Measurements from ENCODE around the gene ZNF516. TPM values are rescaled to one million over a fixed set of nuclear protein-coding genes. Genes with fewer than 3 reads are reported as not detected.

ZNF516 gene
- total and polyA plus RNA-seq, 2 of the 13 experiments (the other 11 are each of a cell fraction or from before 2014, with no cell fraction given): 16.6 to 18.7 TPM

DNA sequence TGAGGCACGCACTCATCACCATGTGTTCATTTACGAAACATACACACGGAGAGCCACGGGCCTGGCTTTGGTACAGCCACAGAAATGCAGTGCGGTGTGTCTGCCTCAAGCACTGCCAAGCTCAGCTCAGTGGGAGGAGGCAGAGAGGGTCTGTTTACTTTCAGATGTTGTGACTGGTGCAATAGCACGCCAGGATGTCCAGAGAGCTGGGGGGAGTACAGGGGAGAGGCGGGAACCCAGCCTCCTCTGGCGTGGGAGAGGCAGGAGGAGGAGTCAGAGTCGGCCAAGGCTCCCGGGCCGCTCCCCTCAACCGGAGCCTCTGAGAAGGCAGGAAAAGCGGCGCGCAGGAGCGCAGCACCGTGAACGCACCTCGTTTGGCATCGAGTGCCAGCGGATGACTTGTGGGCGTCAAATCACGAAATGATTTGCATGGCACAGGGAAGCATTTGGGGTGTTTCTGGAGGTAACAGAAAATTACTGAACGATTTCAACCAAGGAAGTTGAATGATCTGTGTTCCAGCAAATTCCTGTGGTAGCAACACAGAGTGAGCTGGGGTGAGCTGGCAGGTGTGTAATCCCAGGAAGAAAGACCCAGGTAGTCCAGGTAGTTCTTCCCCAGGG is 143.0 kb downstream of the ZNF516 start (continued):
- TF ChIP-seq, protein P1, sequence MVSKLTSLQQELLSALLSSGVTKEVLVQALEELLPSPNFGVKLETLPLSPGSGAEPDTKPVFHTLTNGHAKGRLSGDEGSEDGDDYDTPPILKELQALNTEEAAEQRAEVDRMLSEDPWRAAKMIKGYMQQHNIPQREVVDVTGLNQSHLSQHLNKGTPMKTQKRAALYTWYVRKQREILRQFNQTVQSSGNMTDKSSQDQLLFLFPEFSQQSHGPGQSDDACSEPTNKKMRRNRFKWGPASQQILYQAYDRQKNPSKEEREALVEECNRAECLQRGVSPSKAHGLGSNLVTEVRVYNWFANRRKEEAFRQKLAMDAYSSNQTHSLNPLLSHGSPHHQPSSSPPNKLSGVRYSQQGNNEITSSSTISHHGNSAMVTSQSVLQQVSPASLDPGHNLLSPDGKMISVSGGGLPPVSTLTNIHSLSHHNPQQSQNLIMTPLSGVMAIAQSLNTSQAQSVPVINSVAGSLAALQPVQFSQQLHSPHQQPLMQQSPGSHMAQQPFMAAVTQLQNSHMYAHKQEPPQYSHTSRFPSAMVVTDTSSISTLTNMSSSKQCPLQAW (CRISPR knock-in tag; IDR thresholded peaks at IDR 0.05): 0 out of 2 replicates have a peak, but pooled peaks have one; percentile 27
- TF ChIP-seq ZNF44 (CRISPR knock-in tag; IDR thresholded peaks at IDR 0.05): no peak
- TF ChIP-seq, protein P2, sequence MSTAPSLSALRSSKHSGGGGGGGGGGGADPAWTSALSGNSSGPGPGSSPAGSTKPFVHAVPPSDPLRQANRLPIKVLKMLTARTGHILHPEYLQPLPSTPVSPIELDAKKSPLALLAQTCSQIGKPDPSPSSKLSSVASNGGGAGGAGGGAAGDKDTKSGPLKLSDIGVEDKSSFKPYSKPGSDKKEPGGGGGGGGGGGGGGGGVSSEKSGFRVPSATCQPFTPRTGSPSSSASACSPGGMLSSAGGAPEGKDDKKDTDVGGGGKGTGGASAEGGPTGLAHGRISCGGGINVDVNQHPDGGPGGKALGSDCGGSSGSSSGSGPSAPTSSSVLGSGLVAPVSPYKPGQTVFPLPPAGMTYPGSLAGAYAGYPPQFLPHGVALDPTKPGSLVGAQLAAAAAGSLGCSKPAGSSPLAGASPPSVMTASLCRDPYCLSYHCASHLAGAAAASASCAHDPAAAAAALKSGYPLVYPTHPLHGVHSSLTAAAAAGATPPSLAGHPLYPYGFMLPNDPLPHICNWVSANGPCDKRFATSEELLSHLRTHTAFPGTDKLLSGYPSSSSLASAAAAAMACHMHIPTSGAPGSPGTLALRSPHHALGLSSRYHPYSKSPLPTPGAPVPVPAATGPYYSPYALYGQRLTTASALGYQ (CRISPR knock-in tag; IDR thresholded peaks at IDR 0.05): no peak
- TF ChIP-seq ZNF816 (CRISPR knock-in tag; IDR thresholded peaks at IDR 0.05; ENCODE audit: borderline replicate concordance): no peak
- TF ChIP-seq, protein P3, sequence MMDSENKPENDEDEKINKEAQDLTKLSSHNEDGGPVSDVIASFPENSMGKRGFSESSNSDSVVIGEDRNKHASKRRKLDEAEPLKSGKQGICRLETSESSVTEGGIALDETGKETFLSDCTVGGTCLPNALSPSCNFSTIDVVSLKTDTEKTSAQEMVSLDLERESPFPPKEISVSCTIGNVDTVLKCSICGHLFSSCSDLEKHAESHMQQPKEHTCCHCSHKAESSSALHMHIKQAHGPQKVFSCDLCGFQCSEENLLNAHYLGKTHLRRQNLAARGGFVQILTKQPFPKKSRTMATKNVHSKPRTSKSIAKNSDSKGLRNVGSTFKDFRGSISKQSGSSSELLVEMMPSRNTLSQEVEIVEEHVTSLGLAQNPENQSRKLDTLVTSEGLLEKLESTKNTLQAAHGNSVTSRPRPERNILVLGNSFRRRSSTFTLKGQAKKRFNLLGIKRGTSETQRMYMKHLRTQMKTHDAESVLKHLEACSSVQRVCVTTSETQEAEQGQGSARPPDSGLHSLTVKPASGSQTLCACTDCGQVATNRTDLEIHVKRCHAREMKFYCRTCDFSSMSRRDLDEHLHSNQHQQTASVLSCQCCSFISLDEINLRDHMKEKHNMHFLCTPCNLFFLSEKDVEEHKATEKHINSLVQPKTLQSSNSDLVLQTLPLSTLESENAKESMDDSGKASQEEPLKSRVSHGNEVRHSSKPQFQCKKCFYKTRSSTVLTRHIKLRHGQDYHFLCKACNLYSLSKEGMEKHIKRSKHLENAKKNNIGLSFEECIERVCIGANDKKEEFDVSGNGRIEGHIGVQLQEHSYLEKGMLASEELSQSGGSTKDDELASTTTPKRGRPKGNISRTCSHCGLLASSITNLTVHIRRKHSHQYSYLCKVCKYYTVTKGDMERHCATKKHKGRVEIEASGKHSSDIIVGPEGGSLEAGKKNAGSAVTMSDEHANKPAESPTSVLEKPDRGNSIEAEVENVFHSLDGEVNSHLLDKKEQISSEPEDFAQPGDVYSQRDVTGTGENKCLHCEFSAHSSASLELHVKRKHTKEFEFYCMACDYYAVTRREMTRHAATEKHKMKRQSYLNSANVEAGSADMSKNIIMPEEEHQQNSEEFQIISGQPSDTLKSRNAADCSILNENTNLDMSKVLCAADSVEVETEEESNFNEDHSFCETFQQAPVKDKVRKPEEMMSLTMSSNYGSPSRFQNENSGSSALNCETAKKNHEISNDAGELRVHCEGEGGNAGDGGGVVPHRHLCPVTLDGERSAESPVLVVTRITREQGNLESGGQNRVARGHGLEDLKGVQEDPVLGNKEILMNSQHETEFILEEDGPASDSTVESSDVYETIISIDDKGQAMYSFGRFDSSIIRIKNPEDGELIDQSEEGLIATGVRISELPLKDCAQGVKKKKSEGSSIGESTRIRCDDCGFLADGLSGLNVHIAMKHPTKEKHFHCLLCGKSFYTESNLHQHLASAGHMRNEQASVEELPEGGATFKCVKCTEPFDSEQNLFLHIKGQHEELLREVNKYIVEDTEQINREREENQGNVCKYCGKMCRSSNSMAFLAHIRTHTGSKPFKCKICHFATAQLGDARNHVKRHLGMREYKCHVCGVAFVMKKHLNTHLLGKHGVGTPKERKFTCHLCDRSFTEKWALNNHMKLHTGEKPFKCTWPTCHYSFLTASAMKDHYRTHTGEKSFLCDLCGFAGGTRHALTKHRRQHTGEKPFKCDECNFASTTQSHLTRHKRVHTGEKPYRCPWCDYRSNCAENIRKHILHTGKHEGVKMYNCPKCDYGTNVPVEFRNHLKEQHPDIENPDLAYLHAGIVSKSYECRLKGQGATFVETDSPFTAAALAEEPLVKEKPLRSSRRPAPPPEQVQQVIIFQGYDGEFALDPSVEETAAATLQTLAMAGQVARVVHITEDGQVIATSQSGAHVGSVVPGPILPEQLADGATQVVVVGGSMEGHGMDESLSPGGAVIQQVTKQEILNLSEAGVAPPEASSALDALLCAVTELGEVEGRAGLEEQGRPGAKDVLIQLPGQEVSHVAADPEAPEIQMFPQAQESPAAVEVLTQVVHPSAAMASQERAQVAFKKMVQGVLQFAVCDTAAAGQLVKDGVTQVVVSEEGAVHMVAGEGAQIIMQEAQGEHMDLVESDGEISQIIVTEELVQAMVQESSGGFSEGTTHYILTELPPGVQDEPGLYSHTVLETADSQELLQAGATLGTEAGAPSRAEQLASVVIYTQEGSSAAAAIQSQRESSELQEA (CRISPR knock-in tag; IDR thresholded peaks at IDR 0.05; ENCODE audit: not compliant biosample characterization): no peak
- no peak for TF ChIP-seq PAXIP1 (CRISPR knock-in tag; conservative IDR thresholded peaks at IDR 0.05)
- no peak for TF ChIP-seq ZNF354B (CRISPR knock-in tag; IDR thresholded peaks at IDR 0.05)
- no peak; the same call in 1 of the 2 replicates for TF ChIP-seq ZGPAT (CRISPR knock-in tag; IDR thresholded peaks at IDR 0.05)
- no peak for TF ChIP-seq ZNF564 (CRISPR knock-in tag; IDR thresholded peaks at IDR 0.05)
- no peak for TF ChIP-seq NCOR1 (IDR thresholded peaks at IDR 0.05; ENCODE audit: borderline replicate concordance, low read length)
- no peak for TF ChIP-seq YY1 (IDR thresholded peaks at IDR 0.05; ENCODE audit: insufficient read depth, insufficient replicate concordance, low read depth, low read length)
